Kidney epithelial cell (primary cell): ENCODE measurements around the gene SMIM20. TPM values are rescaled to one million over a fixed set of nuclear protein-coding genes. Genes with fewer than 3 reads are reported as not detected.
A peak's percentile ranks its signal among the peaks of the same experiment; 100 is the strongest.
"Not testable (repeated sequence)": the region's sequence is repeated elsewhere in the genome, so short reads cannot be mapped to it uniquely, and the experiment has no call there.

ENCODE experiments used
- DNase-seq: peaks from one replicate; pipeline ENCODE4 v3.0.0-alpha.2; 2010; ENCODE audit warnings: low read depth
- H3K27me3 ChIP-seq: 2 replicates; pipeline ENCODE4 v1.6.0; 2011; ENCODE audit warnings: low read length; ENCODE audit not compliant: control insufficient read depth, insufficient read depth
- H3K36me3 ChIP-seq: 2 replicates; pipeline ENCODE4 v1.5.1; 2011; ENCODE audit warnings: low read length; ENCODE audit not compliant: control insufficient read depth, insufficient read depth
- H3K4me3 ChIP-seq: 2 replicates; pipeline ENCODE4 v1.5.1; 2011; ENCODE audit warnings: low read depth, mild to moderate bottlenecking, control low read depth, low read length
- total RNA-seq: library from RNA; depleted of rRNA; stranded (reverse); fragments of >200 nt; gene quantifications from 2 replicates; pipeline ENCODE4 v1.2.3, GENCODE V29; 2015
- TF ChIP-seq, protein P1 (sequence below): IDR thresholded peaks from 2 replicates; pipeline ENCODE4 v1.5.1; 2011; ENCODE audit warnings: mild to moderate bottlenecking, moderate library complexity, low read length, control low read depth, inconsistent platforms; ENCODE audit not compliant: insufficient read depth, poor library complexity, severe bottlenecking

Gene SMIM20
- total RNA-seq: 39.8 and 50.0 TPM in 2 replicates

- DNase-seq: no peak
- Histone ChIP-seq H3K4me3 (peak within 1 kb of the TSS; percentile 80), H3K36me3 (no peaks in the 10 kb centered on the region), H3K27me3 (no peaks in the 10 kb centered on the region)
- TF ChIP-seq, protein P1, sequence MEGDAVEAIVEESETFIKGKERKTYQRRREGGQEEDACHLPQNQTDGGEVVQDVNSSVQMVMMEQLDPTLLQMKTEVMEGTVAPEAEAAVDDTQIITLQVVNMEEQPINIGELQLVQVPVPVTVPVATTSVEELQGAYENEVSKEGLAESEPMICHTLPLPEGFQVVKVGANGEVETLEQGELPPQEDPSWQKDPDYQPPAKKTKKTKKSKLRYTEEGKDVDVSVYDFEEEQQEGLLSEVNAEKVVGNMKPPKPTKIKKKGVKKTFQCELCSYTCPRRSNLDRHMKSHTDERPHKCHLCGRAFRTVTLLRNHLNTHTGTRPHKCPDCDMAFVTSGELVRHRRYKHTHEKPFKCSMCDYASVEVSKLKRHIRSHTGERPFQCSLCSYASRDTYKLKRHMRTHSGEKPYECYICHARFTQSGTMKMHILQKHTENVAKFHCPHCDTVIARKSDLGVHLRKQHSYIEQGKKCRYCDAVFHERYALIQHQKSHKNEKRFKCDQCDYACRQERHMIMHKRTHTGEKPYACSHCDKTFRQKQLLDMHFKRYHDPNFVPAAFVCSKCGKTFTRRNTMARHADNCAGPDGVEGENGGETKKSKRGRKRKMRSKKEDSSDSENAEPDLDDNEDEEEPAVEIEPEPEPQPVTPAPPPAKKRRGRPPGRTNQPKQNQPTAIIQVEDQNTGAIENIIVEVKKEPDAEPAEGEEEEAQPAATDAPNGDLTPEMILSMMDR: no peak
Observed at GRCh38 chr4:25913851-25914669, at the start of gene SMIM20. Gene SMIM20, plus strand, starts transcription at chr4:25914220. Its CDS starts 94 bp downstream, at chr4:25914314.

- no peaks in the 10 kb centered on the region for H3K36me3 ChIP-seq
- TF ChIP-seq, protein P1: no peak
- H3K27me3 ChIP-seq: no peaks in the 10 kb centered on the region
- peak; percentile 80 for DNase-seq
- H3K4me3 ChIP-seq: no peak overlapping the region
Observed at GRCh38 chr4:25865586-25865985, 48.4 kb upstream of the SMIM20 start.

- H3K27me3 ChIP-seq, H3K4me3 ChIP-seq, H3K36me3 ChIP-seq, DNase-seq: not testable (repeated sequence)
Observed at GRCh38 chr4:25866401-25866800, 47.6 kb upstream of the SMIM20 start.

- no peak for DNase-seq
- no peaks in the 10 kb centered on the region for H3K36me3 ChIP-seq
- TF ChIP-seq, protein P1: no peak
- H3K4me3 ChIP-seq: no peak overlapping the region
- no peaks in the 10 kb centered on the region for H3K27me3 ChIP-seq
Observed at GRCh38 chr4:25867781-25868294, 46.2 kb upstream of the SMIM20 start.

GRCh38 chr4:25870081-25870480 lies 43.9 kb upstream of the SMIM20 start:
- H3K36me3 ChIP-seq: no peaks in the 10 kb centered on the region
- TF ChIP-seq, protein P1: no peak
- H3K4me3 ChIP-seq: no peak overlapping the region
- no peaks in the 10 kb centered on the region for H3K27me3 ChIP-seq
- no peak for DNase-seq

- H3K27me3 ChIP-seq: no peaks in the 10 kb centered on the region
- no peak overlapping the region for H3K4me3 ChIP-seq
- DNase-seq: no peak
- no peaks in the 10 kb centered on the region for H3K36me3 ChIP-seq
- TF ChIP-seq, protein P1: no peak
Observed at GRCh38 chr4:25872851-25873631, 41.0 kb upstream of the SMIM20 start.
